ENCODE results near the gene SLC31A2. TPM values are rescaled to one million over a fixed set of nuclear protein-coding genes. Genes with fewer than 3 reads are reported as not detected.

SLC31A2 gene, protein sequence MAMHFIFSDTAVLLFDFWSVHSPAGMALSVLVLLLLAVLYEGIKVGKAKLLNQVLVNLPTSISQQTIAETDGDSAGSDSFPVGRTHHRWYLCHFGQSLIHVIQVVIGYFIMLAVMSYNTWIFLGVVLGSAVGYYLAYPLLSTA
- 14.6 and 24.3 TPM in 2 replicates for total RNA-seq

DNA sequence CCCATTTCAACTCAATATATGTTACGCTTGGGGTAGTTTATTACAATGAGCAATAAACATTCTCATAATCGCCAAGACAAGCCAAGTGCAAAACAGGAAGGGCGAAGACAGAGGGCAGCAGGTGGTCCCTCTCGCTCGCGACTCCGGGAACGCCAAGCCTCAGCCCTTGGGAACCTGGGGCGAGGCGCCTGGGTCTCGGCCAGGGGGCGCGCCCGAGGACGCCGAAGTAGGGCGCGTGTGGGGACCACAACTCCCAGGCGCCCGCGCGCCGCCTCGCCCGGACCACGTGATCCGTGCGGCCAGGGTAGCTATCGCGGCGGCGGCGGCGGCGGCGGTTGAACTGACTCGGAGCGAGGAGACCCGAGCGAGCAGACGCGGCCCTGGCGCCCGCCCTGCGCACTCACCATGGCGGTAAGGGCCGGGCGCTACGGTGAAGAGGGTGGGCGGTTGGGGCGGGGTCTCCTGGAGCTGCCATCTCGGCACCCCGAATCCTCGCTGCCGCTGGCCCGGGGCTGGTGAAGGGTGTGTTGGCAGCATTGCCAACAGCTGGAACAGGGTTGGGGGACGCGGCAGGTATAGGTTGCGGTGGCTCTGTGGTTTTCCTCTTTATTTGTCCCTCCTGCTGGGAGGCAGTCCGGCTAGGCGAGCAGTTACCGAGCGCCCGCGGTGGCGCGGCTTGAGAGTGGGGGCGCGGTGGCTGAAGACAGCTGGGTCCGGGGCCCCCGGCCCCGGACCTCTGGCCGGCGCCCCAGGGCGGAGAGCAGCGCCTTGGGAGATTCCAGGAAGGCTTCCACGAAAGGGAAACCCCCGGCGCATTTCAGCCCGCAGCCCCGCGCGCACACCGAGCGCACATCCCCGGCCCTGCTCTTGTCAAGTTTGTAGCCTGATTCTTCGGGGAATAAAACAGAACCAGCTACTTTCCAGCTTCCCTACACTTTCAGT lies at the start of gene SLC31A2:
SLC31A2 (plus strand) TSS at position 338 of the 942 bp plus-strand sequence; CDS start at position 406, 68 bp downstream.

Other genes starting within 250 kb of the SLC31A2 start
- under 0.01 and 0.22 TPM in 2 replicates for gene ZNF883, start 138.8 kb upstream of the SLC31A2 start, total RNA-seq
- gene ZFP37, start 94.3 kb upstream of the SLC31A2 start, total RNA-seq: 1.1 and 2.1 TPM in 2 replicates
- gene FKBP15, start 70.3 kb downstream of the SLC31A2 start, total RNA-seq: 25.4 and 35.5 TPM in 2 replicates
- gene SLC31A1, start 70.5 kb downstream of the SLC31A2 start, total RNA-seq: 44.2 and 102 TPM in 2 replicates
- gene CDC26, start 124.6 kb downstream of the SLC31A2 start, total RNA-seq: 14.4 and 24.8 TPM in 2 replicates
- gene PRPF4, start 124.7 kb downstream of the SLC31A2 start, total RNA-seq: 22.8 and 50.7 TPM in 2 replicates
- gene RNF183, start 152.4 kb downstream of the SLC31A2 start, total RNA-seq: not detected in 2 replicates
- gene WDR31, start 189.3 kb downstream of the SLC31A2 start, total RNA-seq: 0.43 and 1.3 TPM in 2 replicates
- gene BSPRY, start 198.5 kb downstream of the SLC31A2 start, total RNA-seq: not detected in 2 replicates
- 5.7 and 7.0 TPM in 2 replicates for gene HDHD3, start 226.0 kb downstream of the SLC31A2 start, total RNA-seq

Measured in placental pericyte (primary cell).